Cardiac fibroblast (primary cell): ENCODE results near the gene PLPPR5.

ENCODE experiments used
- DNase-seq, 2 donors: peaks; one replicate each; pipeline versions ENCODE4 v3.0.0 to v3.0.0-alpha.2; 2010; ENCODE audit warnings: low read depth in 2 of 2
- H3K4me3 ChIP-seq, 2 donors: replicated peaks in 1 of 2; 1 replicate in 1 of 2; 2 replicates in 1 of 2; pipeline ENCODE4 v1.5.1; 2011; ENCODE audit warnings: low read depth in 2 of 2, low read length in 2 of 2, mild to moderate bottlenecking in 2 of 2, moderate library complexity in 1 of 2
- CTCF ChIP-seq: IDR thresholded peaks from one replicate; pipeline ENCODE4 v1.5.1; 2011; ENCODE audit warnings: low read depth, mild to moderate bottlenecking, low read length, inconsistent platforms

The PLPPR5 gene

GRCh38 chr1:98989556-98989907, 15.1 kb downstream of the PLPPR5 start:
- TF ChIP-seq CTCF: no peak
- H3K4me3 ChIP-seq: no peak overlapping the region
- DNase-seq: peak in 1 of 2 donors; percentile 27

- no peak for TF ChIP-seq CTCF
- peak in 1 of 2 donors; percentile 26 for DNase-seq
- no peak overlapping the region for H3K4me3 ChIP-seq
These were observed 15.6 kb downstream of the PLPPR5 start for GRCh38 chr1:98988904-98989555.

- no peak for TF ChIP-seq CTCF
- no peak overlapping the region for H3K4me3 ChIP-seq
- DNase-seq: no peak
These were observed 19.0 kb downstream of the PLPPR5 start for GRCh38 chr1:98985687-98986086.

- no peak overlapping the region for H3K4me3 ChIP-seq
- peak; percentile 36 to 62 for DNase-seq
- no peak for TF ChIP-seq CTCF
These were observed 22.6 kb downstream of the PLPPR5 start for GRCh38 chr1:98981917-98982513.

GRCh38 chr1:98979463-98979862, 25.2 kb downstream of the PLPPR5 start:
- TF ChIP-seq CTCF: no peak
- DNase-seq: no peak

GRCh38 chr1:98975810-98976209, 28.9 kb downstream of the PLPPR5 start:
- DNase-seq: no peak
- H3K4me3 ChIP-seq: no peak overlapping the region
- TF ChIP-seq CTCF: no peak

More at GRCh38 chr1:98979463-98979862, 25.2 kb downstream of the PLPPR5 start:
- H3K4me3 ChIP-seq: no peak overlapping the region
